Right lobe of liver (tissue), 4 donors: ENCODE data around the gene VPS8.

Experiments used
- POLR2A ChIP-seq: fragments of 450-650 bp; IDR thresholded peaks from one replicate; pipeline ENCODE4 v1.6.1; 2017; ENCODE audit warnings: antibody characterized with exemption, mild to moderate bottlenecking
- TF ChIP-seq, protein P1 (sequence below), 4 donors: fragments of 200-600 bp in 3 of 4; fragments of 450-650 bp in 1 of 4; IDR thresholded peaks; one replicate each; pipeline versions ENCODE4 v1.5.1 to v1.8.0; 2016 to 2022; ENCODE audit warnings: antibody characterized with exemption in 4 of 4, mild to moderate bottlenecking in 2 of 4
- donor health status: DM: no; HTN: no; CAD: no.
- donor health status: DM: no; HTN: no; CAD: no.
- donor health status: DM: no; HTN: yes; CAD: no.

DNA sequence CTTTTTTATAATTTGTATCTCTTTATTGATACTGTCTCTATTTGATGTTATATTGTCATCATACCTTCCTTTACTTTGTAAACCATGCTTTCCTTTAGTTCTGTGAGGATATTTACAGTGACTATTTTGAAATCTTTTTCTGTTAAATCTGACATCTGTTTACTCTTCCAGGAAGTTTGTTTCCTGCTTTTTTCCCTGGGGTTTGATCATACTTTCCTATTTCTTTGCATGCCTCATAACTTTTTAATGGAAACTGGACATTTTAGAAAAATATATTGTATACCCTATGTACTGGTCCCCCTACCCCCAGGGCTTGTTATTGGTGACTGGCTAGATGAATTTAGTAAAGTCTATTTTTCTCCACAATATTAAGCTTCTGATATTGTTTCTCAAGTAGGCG is 225.8 kb downstream of the VPS8 start:
- TF ChIP-seq, protein P1, sequence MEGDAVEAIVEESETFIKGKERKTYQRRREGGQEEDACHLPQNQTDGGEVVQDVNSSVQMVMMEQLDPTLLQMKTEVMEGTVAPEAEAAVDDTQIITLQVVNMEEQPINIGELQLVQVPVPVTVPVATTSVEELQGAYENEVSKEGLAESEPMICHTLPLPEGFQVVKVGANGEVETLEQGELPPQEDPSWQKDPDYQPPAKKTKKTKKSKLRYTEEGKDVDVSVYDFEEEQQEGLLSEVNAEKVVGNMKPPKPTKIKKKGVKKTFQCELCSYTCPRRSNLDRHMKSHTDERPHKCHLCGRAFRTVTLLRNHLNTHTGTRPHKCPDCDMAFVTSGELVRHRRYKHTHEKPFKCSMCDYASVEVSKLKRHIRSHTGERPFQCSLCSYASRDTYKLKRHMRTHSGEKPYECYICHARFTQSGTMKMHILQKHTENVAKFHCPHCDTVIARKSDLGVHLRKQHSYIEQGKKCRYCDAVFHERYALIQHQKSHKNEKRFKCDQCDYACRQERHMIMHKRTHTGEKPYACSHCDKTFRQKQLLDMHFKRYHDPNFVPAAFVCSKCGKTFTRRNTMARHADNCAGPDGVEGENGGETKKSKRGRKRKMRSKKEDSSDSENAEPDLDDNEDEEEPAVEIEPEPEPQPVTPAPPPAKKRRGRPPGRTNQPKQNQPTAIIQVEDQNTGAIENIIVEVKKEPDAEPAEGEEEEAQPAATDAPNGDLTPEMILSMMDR (IDR thresholded peaks at IDR 0.05), result no peak
- no peak for TF ChIP-seq POLR2A
